Stimulated activated CD8-positive, alpha-beta memory T cell treated with anti-CD3 and anti-CD28 coated beads, Interleukin-12 subunit alpha, Interleukin-12 subunit beta, amount 100 ng/mL, for 24 hours (primary cell): ENCODE results near the gene DCUN1D5.

Experiments used
- DNase-seq: peaks from one replicate; pipeline ENCODE4 v3.0.0-alpha.2; 2020; ENCODE audit errors: extremely low read depth

The DCUN1D5 gene

GRCh38 chr11:103091801-103092524 lies at the start of gene DCUN1D5:
Gene DCUN1D5, minus strand, starts transcription at chr11:103092160. Its CDS starts 288 bp downstream, at chr11:103091872.
- DNase-seq = peak; percentile 91

GRCh38 chr11:103125462-103125861 lies 33.5 kb upstream of the DCUN1D5 start:
- DNase-seq = no peak

- DNase-seq = no peak
These were observed 22.9 kb upstream of the DCUN1D5 start for GRCh38 chr11:103114836-103115235.

- DNase-seq = no peak
These were observed 20.4 kb upstream of the DCUN1D5 start for GRCh38 chr11:103112364-103112763.

- no peak for DNase-seq
These were observed 19.4 kb upstream of the DCUN1D5 start for GRCh38 chr11:103111400-103111799.

GRCh38 chr11:103110391-103110790 lies 18.4 kb upstream of the DCUN1D5 start:
- no peak for DNase-seq

- no peak for DNase-seq
These were observed 17.9 kb upstream of the DCUN1D5 start for GRCh38 chr11:103109818-103110388.

GRCh38 chr11:103108933-103109817 lies 17.2 kb upstream of the DCUN1D5 start, which contains the start of gene DYNC2H1:
Gene DYNC2H1, plus strand, starts transcription at chr11:103109426. Its CDS starts 149 bp downstream, at chr11:103109575.
- DNase-seq = peak; percentile 72

- no peak for DNase-seq
These were observed 5.3 kb upstream of the DCUN1D5 start for GRCh38 chr11:103097279-103097678.

- no peak for DNase-seq
These were observed 728 bp downstream of the DCUN1D5 start for GRCh38 chr11:103091064-103091800.

GRCh38 chr11:103086461-103086860 lies 5.5 kb downstream of the DCUN1D5 start:
- no peak for DNase-seq

- no peak for DNase-seq
These were observed 6.1 kb downstream of the DCUN1D5 start for GRCh38 chr11:103085758-103086365.

- no peak for DNase-seq
These were observed 12.1 kb downstream of the DCUN1D5 start for GRCh38 chr11:103079833-103080232.

GRCh38 chr11:103078710-103079109 lies 13.2 kb downstream of the DCUN1D5 start:
- DNase-seq = no peak

- no peak for DNase-seq
These were observed 14.4 kb downstream of the DCUN1D5 start for GRCh38 chr11:103077554-103077953.

- no peak for DNase-seq
These were observed 15.6 kb downstream of the DCUN1D5 start for GRCh38 chr11:103076361-103076760.

GRCh38 chr11:103071008-103071407 lies 21.0 kb downstream of the DCUN1D5 start:
- DNase-seq = no peak

- DNase-seq = no peak
These were observed 21.8 kb downstream of the DCUN1D5 start for GRCh38 chr11:103070142-103070541.

GRCh38 chr11:103069367-103069766 lies 22.6 kb downstream of the DCUN1D5 start:
- no peak for DNase-seq

- DNase-seq = no peak
These were observed 24.8 kb downstream of the DCUN1D5 start for GRCh38 chr11:103067118-103067517.

GRCh38 chr11:103061656-103062055 lies 30.3 kb downstream of the DCUN1D5 start:
- DNase-seq = no peak
